GM12878 (cell line): ENCODE results near the gene ZNF668.

Source experiments
- CBFB ChIP-seq: IDR thresholded peaks from 2 replicates; pipeline ENCODE4 v1.6.1; 2016; ENCODE audit warnings: antibody characterized with exemption, low read depth
- FOXM1 ChIP-seq: IDR thresholded peaks from 2 replicates; pipeline ENCODE4 v1.6.1; 2012; ENCODE audit warnings: low read depth, mild to moderate bottlenecking, inconsistent platforms, low read length, moderate library complexity
- RAD21 ChIP-seq: IDR thresholded peaks from 2 replicates; pipeline ENCODE4 v1.6.1; 2011; ENCODE audit warnings: mild to moderate bottlenecking, low read depth, low read length, moderate library complexity; ENCODE audit not compliant: insufficient read depth
- SP1 ChIP-seq: IDR thresholded peaks from one replicate; pipeline ENCODE4 v1.6.1; 2011; ENCODE audit warnings: low read depth, low read length
- SUZ12 ChIP-seq: fragments of 200-600 bp; sonication (generic); IDR thresholded peaks from one replicate; pipeline ENCODE4 v1.6.1; 2018; ENCODE audit warnings: antibody characterized with exemption, mild to moderate bottlenecking; ENCODE audit not compliant: unreplicated experiment
- TBL1XR1 ChIP-seq: IDR thresholded peaks from 2 replicates; pipeline ENCODE4 v1.6.1; 2012; ENCODE audit warnings: low read depth, low read length, improper control_type of control experiment

DNA sequence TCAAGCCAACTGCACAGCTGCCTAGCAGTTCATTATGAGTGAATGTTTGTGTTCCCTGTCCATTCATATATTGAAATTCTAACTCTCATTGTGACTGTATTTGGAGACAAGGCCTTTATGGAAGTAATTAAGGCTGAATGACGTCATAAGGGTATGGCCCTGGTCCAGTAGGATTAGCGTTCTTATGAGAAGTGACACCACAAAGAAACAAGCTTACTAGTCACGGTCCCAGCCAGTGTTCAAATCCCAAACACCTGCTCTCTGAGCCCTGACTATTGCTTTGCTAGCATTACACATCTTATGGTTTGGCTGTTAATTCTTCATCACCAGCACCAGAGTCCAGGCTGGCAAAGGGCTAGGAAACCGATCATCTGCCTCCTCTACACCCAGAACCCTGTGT, 2.2 kb downstream of the ZNF668 start:
- TF ChIP-seq CBFB (no peak), RAD21 (no peak), SP1 (no peak), FOXM1 (no peak), SUZ12 (no peak), TBL1XR1 (no peak)
